PC-9 (cell line): ENCODE measurements around the gene SRGAP1. TPM values are rescaled to one million over a fixed set of nuclear protein-coding genes. Genes with fewer than 3 reads are reported as not detected.

ENCODE experiments used
- BruUV-seq: library from RNA; stranded (reverse); fragments of 400-500 nt; replicated peaks from 2 replicates; lab custom pipeline; 2021; lab: Mats Ljungman, UMichigan
- CTCF ChIA-PET: fragments of 300-600 bp; sonication (Branson Sonifier 250); formaldehyde crosslinking; loops from one replicate; lab custom pipeline; 2022; ENCODE audit warnings: antibody characterized with exemption; lab: Charles Lee
- POLR2A ChIA-PET: fragments of 300-600 bp; sonication (Branson Sonifier 250); formaldehyde crosslinking; loops from one replicate; lab custom pipeline; 2022; ENCODE audit warnings: antibody characterized with exemption; ENCODE audit not compliant: unreplicated experiment; lab: Charles Lee
- DNase-seq, 2 experiments: peaks; one replicate each; pipeline versions ENCODE4 v3.0.0 to v3.0.0-alpha.2; 2015 to 2022; ENCODE audit warnings: mixed read lengths in 1 of 2
- H2AFZ ChIP-seq: fragments of 200-600 bp; sonication (generic); 2 replicates; pipeline ENCODE4 v1.8.1; 2017; ENCODE audit warnings: antibody characterized with exemption
- H3F3A ChIP-seq: fragments of 200-600 bp; sonication (generic); 2 replicates; pipeline ENCODE4 v1.8.1; 2017; ENCODE audit warnings: antibody characterized with exemption, mild to moderate bottlenecking, low read depth; ENCODE audit not compliant: insufficient read depth
- H3K27ac ChIP-seq: fragments of 200-600 bp; sonication (generic); 2 replicates; pipeline ENCODE4 v1.6.1; 2016; ENCODE audit warnings: mixed run types
- H3K27me3 ChIP-seq: fragments of 200-600 bp; sonication (generic); 2 replicates; pipeline ENCODE4 v1.6.1; 2016; ENCODE audit warnings: low read depth, mixed run types; ENCODE audit not compliant: insufficient read depth
- H3K36me3 ChIP-seq: fragments of 200-600 bp; sonication (generic); 2 replicates; pipeline ENCODE4 v1.6.1; 2016; ENCODE audit warnings: low read depth, mixed run types
- H3K4me1 ChIP-seq: fragments of 200-600 bp; sonication (generic); replicated peaks from 2 replicates; pipeline ENCODE4 v1.6.1; 2016; ENCODE audit warnings: mixed run types; ENCODE audit not compliant: insufficient read depth
- H3K4me2 ChIP-seq: fragments of 200-600 bp; sonication (generic); 2 replicates; pipeline ENCODE4 v1.6.1; 2017; ENCODE audit warnings: mixed run types
- H3K4me3 ChIP-seq: fragments of 200-600 bp; sonication (generic); 2 replicates; pipeline ENCODE4 v1.6.1; 2016; ENCODE audit warnings: mixed run types
- H3K79me2 ChIP-seq: fragments of 200-600 bp; sonication (generic); 2 replicates; pipeline ENCODE4 v1.6.1; 2017; ENCODE audit warnings: low read depth, mixed run types
- H3K9me2 ChIP-seq: fragments of 200-600 bp; sonication (generic); 2 replicates; pipeline ENCODE4 v1.8.1; 2017; ENCODE audit warnings: mild to moderate bottlenecking; ENCODE audit not compliant: insufficient read depth
- H3K9me3 ChIP-seq: fragments of 200-600 bp; sonication (generic); 2 replicates; pipeline ENCODE4 v1.8.1; 2016; ENCODE audit warnings: low read depth; ENCODE audit not compliant: insufficient read depth
- H4K20me1 ChIP-seq: fragments of 200-600 bp; sonication (generic); 2 replicates; pipeline ENCODE4 v1.8.1; 2017; ENCODE audit not compliant: insufficient read depth
- CTCF ChIP-seq: fragments of 200-600 bp; sonication (generic); conservative IDR thresholded peaks from 2 replicates; pipeline ENCODE4 v1.6.1; 2017; ENCODE audit warnings: mixed run types, antibody characterized with exemption, mild to moderate bottlenecking, moderate library complexity
- EZH2 ChIP-seq: fragments of 200-600 bp; sonication (generic); IDR thresholded peaks from 2 replicates; pipeline ENCODE4 v1.8.0; 2017; ENCODE audit warnings: antibody characterized with exemption, low read depth
- intact Hi-C: fragments of 100-400 bp; cut with micrococcal nuclease; formaldehyde crosslinking; loops from one replicate; pipeline ENCODE4 v1.10.0; 2022; ENCODE audit not compliant: unreplicated experiment
- total RNA-seq: library from RNA; stranded (reverse); gene quantifications from 2 replicates; pipeline ENCODE4 v1.2.3, GENCODE V29; 2021

Gene SRGAP1
- total RNA-seq, 1 experiment from 2014 or later, result 24.5 TPM

- ChIA-PET CTCF (no interaction called here), POLR2A (no interaction called here)
- Histone ChIP-seq H3K4me2 (no peak overlapping the region), H2AFZ (no peak overlapping the region), H3K79me2 (peaks cover 95% of the 10 kb centered on the region), H3K27ac (0 out of 2 replicates have a peak overlapping the region, but pooled peaks have one; percentile 19), H3F3A (peaks cover 5% of the 10 kb centered on the region; the same call in 1 of the 2 replicates), H3K36me3 (peaks cover 7% of the 10 kb centered on the region), H3K9me3 (no peaks in the 10 kb centered on the region), H3K27me3 (no peaks in the 10 kb centered on the region), H4K20me1 (no peaks in the 10 kb centered on the region), H3K9me2 (no peaks in the 10 kb centered on the region; the same call in 1 of the 2 replicates), H3K4me3 (no peak overlapping the region), H3K4me1 (no peaks in the 10 kb centered on the region)
- no peak for DNase-seq
- TF ChIP-seq CTCF, result no peak
- no peak for TF ChIP-seq EZH2
- BruUV-seq, result no TSS peak
- intact Hi-C loops, result loop anchor here (5.0 kb wide), 1 partner anchor 94 kb away; no protein-coding TSS in a partner anchor
Observed at GRCh38 chr12:63941166-63941800, 96.8 kb downstream of the SRGAP1 start.

GRCh38 chr12:63941879-63942278, 97.4 kb downstream of the SRGAP1 start:
- Histone ChIP-seq H3K27me3 (no peaks in the 10 kb centered on the region), H3K9me2 (no peaks in the 10 kb centered on the region; the same call in 1 of the 2 replicates), H3F3A (peaks cover 11% of the 10 kb centered on the region; the same call in 1 of the 2 replicates), H3K27ac (0 out of 2 replicates have a peak overlapping the region, but pooled peaks have one; percentile 19), H4K20me1 (no peaks in the 10 kb centered on the region), H3K4me3 (no peak overlapping the region), H2AFZ (no peak overlapping the region), H3K79me2 (peaks cover 95% of the 10 kb centered on the region), H3K4me1 (no peaks in the 10 kb centered on the region), H3K9me3 (no peaks in the 10 kb centered on the region), H3K4me2 (no peak overlapping the region), H3K36me3 (peaks cover 7% of the 10 kb centered on the region)
- intact Hi-C loops, result loop anchor here (5.0 kb wide), 1 partner anchor 95 kb away; no protein-coding TSS in a partner anchor
- POLR2A ChIA-PET, result interaction anchor here (0.6 kb wide), 1 partner anchor 230 kb away, joined by 3 read pairs; no protein-coding TSS in a partner anchor
- DNase-seq, result no peak
- CTCF ChIA-PET, result no interaction called here
- BruUV-seq, result no TSS peak
- TF ChIP-seq EZH2 (no peak), CTCF (no peak)

GRCh38 chr12:63942464-63943241, 98.2 kb downstream of the SRGAP1 start:
- Histone ChIP-seq H2AFZ (no peak overlapping the region), H3K4me1 (no peaks in the 10 kb centered on the region), H3K4me2 (no peak overlapping the region), H3K4me3 (no peak overlapping the region), H3K9me3 (no peaks in the 10 kb centered on the region), H3F3A (peaks cover 12% of the 10 kb centered on the region; the same call in 1 of the 2 replicates), H3K36me3 (peaks cover 7% of the 10 kb centered on the region), H3K27ac (no peak overlapping the region), H3K27me3 (no peaks in the 10 kb centered on the region), H3K9me2 (no peaks in the 10 kb centered on the region; the same call in 1 of the 2 replicates), H3K79me2 (peaks cover 96% of the 10 kb centered on the region), H4K20me1 (no peaks in the 10 kb centered on the region)
- no TSS peak for BruUV-seq
- ChIA-PET POLR2A (interaction anchor here (0.6 kb wide), 1 partner anchor 229 kb away, joined by 3 read pairs; no protein-coding TSS in a partner anchor), CTCF (no interaction called here)
- intact Hi-C loops, result loop anchor here (5.0 kb wide), 1 partner anchor 95 kb away; no protein-coding TSS in a partner anchor
- TF ChIP-seq EZH2, result no peak
- TF ChIP-seq CTCF, result no peak
- no peak for DNase-seq
